NT2/D1 (cell line): ENCODE data around the gene ST6GALNAC3.

Experiments used
- SUZ12 ChIP-seq: IDR thresholded peaks from 2 replicates; pipeline ENCODE4 v1.6.1; 2011; ENCODE audit not compliant: insufficient read length, insufficient read depth; ENCODE audit errors: extremely low read depth
- YY1 ChIP-seq: IDR thresholded peaks from 2 replicates; pipeline ENCODE4 v1.6.1; 2011; ENCODE audit not compliant: insufficient read length, insufficient read depth
- ZNF274 ChIP-seq: IDR thresholded peaks from 2 replicates; pipeline ENCODE4 v1.6.1; 2011; ENCODE audit warnings: mild to moderate bottlenecking, low read depth, low read length

DNA sequence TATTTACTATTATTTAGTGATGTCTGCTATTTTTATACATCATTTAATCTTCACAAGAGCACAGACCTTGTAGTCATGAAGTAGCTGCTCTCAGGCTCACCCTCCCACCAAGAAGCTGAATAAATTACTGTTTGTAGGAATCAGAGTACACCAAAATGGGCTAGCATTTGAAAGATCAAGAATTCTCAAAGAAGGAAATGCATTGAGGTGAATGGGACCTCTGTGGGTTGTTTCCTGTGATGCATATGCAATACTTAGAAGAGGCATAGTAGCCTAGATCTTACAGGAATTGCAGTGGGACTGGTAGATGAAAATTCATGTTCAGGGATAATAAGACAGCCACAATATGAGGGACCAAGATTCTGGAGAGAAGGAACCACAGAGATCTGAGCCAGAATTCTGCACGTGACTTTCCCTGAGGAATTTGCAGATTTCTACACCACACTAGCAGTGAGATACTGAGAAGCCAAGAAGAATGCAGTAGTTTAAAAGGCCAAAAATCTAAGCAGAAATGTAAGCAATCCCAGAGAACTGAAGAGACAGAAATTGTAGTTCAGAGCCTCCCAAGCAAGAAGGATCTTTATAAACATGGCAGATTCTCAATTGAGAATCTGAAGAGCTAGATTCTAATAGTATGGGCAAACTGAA, 307.0 kb downstream of the ST6GALNAC3 start:
- TF ChIP-seq SUZ12 (no peak), ZNF274 (no peak), YY1 (no peak)
